Measurements from ENCODE around the gene COL21A1.

COL21A1 gene

GRCh38 chr6:56193846-56194245 lies 53.5 kb downstream of the COL21A1 start:
- Histone ChIP-seq H2BK120ac (ENCODE audit: low read depth, low read length) (no peak overlapping the region), H3K9ac (ENCODE audit: low read length) (no peak overlapping the region), H4K8ac (ENCODE audit: low read depth, low read length) (no peak overlapping the region), H3K36me3 (ENCODE audit: control insufficient read depth, insufficient read depth, low read length) (no peaks in the 10 kb centered on the region), H3K4me2 (ENCODE audit: low read length) (no peak overlapping the region), H3K56ac (ENCODE audit: low read length) (no peak overlapping the region), H3K4me1 (ENCODE audit: control insufficient read depth, low read depth, low read length) (no peaks in the 10 kb centered on the region), H4K5ac (ENCODE audit: low read length) (no peak overlapping the region), H3K79me1 (ENCODE audit: low read length) (no peaks in the 10 kb centered on the region), H3K4me3 (ENCODE audit: low read length) (no peak overlapping the region), H3K27me3 (ENCODE audit: insufficient read depth, low read length, poor library complexity) (no peaks in the 10 kb centered on the region), H2BK5ac (ENCODE audit: low read length) (no peak overlapping the region), H2BK15ac (replicated peaks; ENCODE audit: low read depth) (no peak overlapping the region), H3K79me2 (ENCODE audit: control insufficient read depth, insufficient read depth, low read length) (no peaks in the 10 kb centered on the region), H2AK5ac (ENCODE audit: low read length) (no peak overlapping the region), H3K27ac (ENCODE audit: low read depth, low read length) (no peak overlapping the region), H3K18ac (ENCODE audit: low read length) (no peak overlapping the region), H3K4ac (ENCODE audit: low read depth, low read length) (no peak overlapping the region), H3K23ac (ENCODE audit: low read length) (no peak overlapping the region)
- DNase-seq = no peak
- WGBS (ENCODE audit: extremely low coverage, insufficient coverage, low lambda C conversion rate) = no CpG with 5 or more reads among the region's 5 CpGs

- Histone ChIP-seq H3K27ac (ENCODE audit: low read depth, low read length) (no peak overlapping the region), H3K4me2 (ENCODE audit: low read length) (no peak overlapping the region), H4K5ac (ENCODE audit: low read length) (no peak overlapping the region), H3K56ac (ENCODE audit: low read length) (no peak overlapping the region), H3K18ac (ENCODE audit: low read length) (no peak overlapping the region), H3K23ac (ENCODE audit: low read length) (no peak overlapping the region), H3K4me1 (ENCODE audit: control insufficient read depth, low read depth, low read length) (no peaks in the 10 kb centered on the region), H3K79me1 (ENCODE audit: low read length) (no peaks in the 10 kb centered on the region), H3K79me2 (ENCODE audit: control insufficient read depth, insufficient read depth, low read length) (no peaks in the 10 kb centered on the region), H3K4me3 (ENCODE audit: low read length) (no peak overlapping the region), H3K4ac (ENCODE audit: low read depth, low read length) (no peak overlapping the region), H3K27me3 (ENCODE audit: insufficient read depth, low read length, poor library complexity) (no peaks in the 10 kb centered on the region), H2AK5ac (ENCODE audit: low read length) (no peak overlapping the region), H3K36me3 (ENCODE audit: control insufficient read depth, insufficient read depth, low read length) (no peaks in the 10 kb centered on the region), H2BK5ac (ENCODE audit: low read length) (no peak overlapping the region), H2BK15ac (replicated peaks; ENCODE audit: low read depth) (no peak overlapping the region), H4K8ac (ENCODE audit: low read depth, low read length) (no peak overlapping the region), H3K9ac (ENCODE audit: low read length) (no peak overlapping the region), H2BK120ac (ENCODE audit: low read depth, low read length) (no peak overlapping the region)
- no peak for DNase-seq
- WGBS (ENCODE audit: extremely low coverage, insufficient coverage, low lambda C conversion rate) = no CpG with 5 or more reads among the region's 9 CpGs
Measured at GRCh38 chr6:56188429-56188828, 59.0 kb downstream of the COL21A1 start.

GRCh38 chr6:56187686-56188085 lies 59.7 kb downstream of the COL21A1 start:
- no peak overlapping the region for H3K4me2 ChIP-seq (ENCODE audit: low read length)
- DNase-seq = no peak
- H4K5ac ChIP-seq (ENCODE audit: low read length) = no peak overlapping the region

GRCh38 chr6:56176741-56177140 lies 70.6 kb downstream of the COL21A1 start:
- Histone ChIP-seq H3K79me2 (ENCODE audit: control insufficient read depth, insufficient read depth, low read length) (no peaks in the 10 kb centered on the region), H3K4ac (ENCODE audit: low read depth, low read length) (no peak overlapping the region), H3K9ac (ENCODE audit: low read length) (no peak overlapping the region)

More at GRCh38 chr6:56187686-56188085, 59.7 kb downstream of the COL21A1 start:
- no peak overlapping the region for H4K8ac ChIP-seq (ENCODE audit: low read depth, low read length)
- H3K4me3 ChIP-seq (ENCODE audit: low read length) = no peak overlapping the region
- no peak overlapping the region for H2BK5ac ChIP-seq (ENCODE audit: low read length)
- H3K36me3 ChIP-seq (ENCODE audit: control insufficient read depth, insufficient read depth, low read length) = no peaks in the 10 kb centered on the region
- H3K18ac ChIP-seq (ENCODE audit: low read length) = no peak overlapping the region
- no peak overlapping the region for H2BK15ac ChIP-seq (replicated peaks; ENCODE audit: low read depth)
- no peaks in the 10 kb centered on the region for H3K79me1 ChIP-seq (ENCODE audit: low read length)
- no peak overlapping the region for H3K9ac ChIP-seq (ENCODE audit: low read length)
- no peaks in the 10 kb centered on the region for H3K4me1 ChIP-seq (ENCODE audit: control insufficient read depth, low read depth, low read length)
- H3K79me2 ChIP-seq (ENCODE audit: control insufficient read depth, insufficient read depth, low read length) = no peaks in the 10 kb centered on the region
- no peak overlapping the region for H2AK5ac ChIP-seq (ENCODE audit: low read length)
- H3K27me3 ChIP-seq (ENCODE audit: insufficient read depth, low read length, poor library complexity) = no peaks in the 10 kb centered on the region
- H3K27ac ChIP-seq (ENCODE audit: low read depth, low read length) = no peak overlapping the region
- no peak overlapping the region for H2BK120ac ChIP-seq (ENCODE audit: low read depth, low read length)
- no peak overlapping the region for H3K56ac ChIP-seq (ENCODE audit: low read length)
- H3K23ac ChIP-seq (ENCODE audit: low read length) = no peak overlapping the region
- no peak overlapping the region for H3K4ac ChIP-seq (ENCODE audit: low read depth, low read length)

GRCh38 chr6:56173228-56173627 lies 74.2 kb downstream of the COL21A1 start:
- no peak for DNase-seq
- H2BK120ac ChIP-seq (ENCODE audit: low read depth, low read length) = no peak overlapping the region
- no peak overlapping the region for H3K56ac ChIP-seq (ENCODE audit: low read length)
- no peak overlapping the region for H3K4me2 ChIP-seq (ENCODE audit: low read length)
- H3K36me3 ChIP-seq (ENCODE audit: control insufficient read depth, insufficient read depth, low read length) = no peaks in the 10 kb centered on the region
- no peak overlapping the region for H3K4me3 ChIP-seq (ENCODE audit: low read length)
- H3K27me3 ChIP-seq (ENCODE audit: insufficient read depth, low read length, poor library complexity) = no peaks in the 10 kb centered on the region
- H3K79me2 ChIP-seq (ENCODE audit: control insufficient read depth, insufficient read depth, low read length) = no peaks in the 10 kb centered on the region
- no peak overlapping the region for H3K9ac ChIP-seq (ENCODE audit: low read length)
- no peaks in the 10 kb centered on the region for H3K79me1 ChIP-seq (ENCODE audit: low read length)
- H4K5ac ChIP-seq (ENCODE audit: low read length) = no peak overlapping the region
- H2AK5ac ChIP-seq (ENCODE audit: low read length) = no peak overlapping the region
- no peak overlapping the region for H2BK5ac ChIP-seq (ENCODE audit: low read length)
- no peak overlapping the region for H3K23ac ChIP-seq (ENCODE audit: low read length)
- no peak overlapping the region for H3K18ac ChIP-seq (ENCODE audit: low read length)
- no peaks in the 10 kb centered on the region for H3K4me1 ChIP-seq (ENCODE audit: control insufficient read depth, low read depth, low read length)
- H3K27ac ChIP-seq (ENCODE audit: low read depth, low read length) = no peak overlapping the region
- H3K4ac ChIP-seq (ENCODE audit: low read depth, low read length) = no peak overlapping the region
- no peak overlapping the region for H2BK15ac ChIP-seq (replicated peaks; ENCODE audit: low read depth)
- H4K8ac ChIP-seq (ENCODE audit: low read depth, low read length) = no peak overlapping the region
- WGBS (ENCODE audit: extremely low coverage, insufficient coverage, low lambda C conversion rate) = no CpG with 5 or more reads among the region's 1 CpG

More at GRCh38 chr6:56176741-56177140, 70.6 kb downstream of the COL21A1 start:
- Histone ChIP-seq H2BK120ac (ENCODE audit: low read depth, low read length) (no peak overlapping the region), H2BK5ac (ENCODE audit: low read length) (no peak overlapping the region), H2AK5ac (ENCODE audit: low read length) (no peak overlapping the region), H3K23ac (ENCODE audit: low read length) (no peak overlapping the region), H3K27me3 (ENCODE audit: insufficient read depth, low read length, poor library complexity) (no peaks in the 10 kb centered on the region), H3K56ac (ENCODE audit: low read length) (no peak overlapping the region), H3K4me3 (ENCODE audit: low read length) (no peak overlapping the region), H3K27ac (ENCODE audit: low read depth, low read length) (no peak overlapping the region), H3K4me2 (ENCODE audit: low read length) (no peak overlapping the region), H4K8ac (ENCODE audit: low read depth, low read length) (no peak overlapping the region), H2BK15ac (replicated peaks; ENCODE audit: low read depth) (no peak overlapping the region), H3K79me1 (ENCODE audit: low read length) (no peaks in the 10 kb centered on the region), H4K5ac (ENCODE audit: low read length) (no peak overlapping the region), H3K36me3 (ENCODE audit: control insufficient read depth, insufficient read depth, low read length) (no peaks in the 10 kb centered on the region), H3K4me1 (ENCODE audit: control insufficient read depth, low read depth, low read length) (no peaks in the 10 kb centered on the region), H3K18ac (ENCODE audit: low read length) (no peak overlapping the region)
- DNase-seq = no peak

- H4K5ac ChIP-seq (ENCODE audit: low read length) = no peak overlapping the region
- DNase-seq = peak; percentile 11
- no peaks in the 10 kb centered on the region for H3K4me1 ChIP-seq (ENCODE audit: control insufficient read depth, low read depth, low read length)
- no peak overlapping the region for H2AK5ac ChIP-seq (ENCODE audit: low read length)
- H3K56ac ChIP-seq (ENCODE audit: low read length) = no peak overlapping the region
- H3K4me2 ChIP-seq (ENCODE audit: low read length) = no peak overlapping the region
- H4K8ac ChIP-seq (ENCODE audit: low read depth, low read length) = no peak overlapping the region
- H3K27ac ChIP-seq (ENCODE audit: low read depth, low read length) = no peak overlapping the region
- no peak overlapping the region for H3K9ac ChIP-seq (ENCODE audit: low read length)
- H3K4me3 ChIP-seq (ENCODE audit: low read length) = no peak overlapping the region
- H3K36me3 ChIP-seq (ENCODE audit: control insufficient read depth, insufficient read depth, low read length) = no peaks in the 10 kb centered on the region
- no peak overlapping the region for H3K18ac ChIP-seq (ENCODE audit: low read length)
- H3K79me2 ChIP-seq (ENCODE audit: control insufficient read depth, insufficient read depth, low read length) = no peaks in the 10 kb centered on the region
- no peak overlapping the region for H3K23ac ChIP-seq (ENCODE audit: low read length)
- no peak overlapping the region for H3K4ac ChIP-seq (ENCODE audit: low read depth, low read length)
- no peaks in the 10 kb centered on the region for H3K79me1 ChIP-seq (ENCODE audit: low read length)
- H2BK5ac ChIP-seq (ENCODE audit: low read length) = no peak overlapping the region
- no peaks in the 10 kb centered on the region for H3K27me3 ChIP-seq (ENCODE audit: insufficient read depth, low read length, poor library complexity)
- WGBS (ENCODE audit: extremely low coverage, insufficient coverage, low lambda C conversion rate) = no CpG with 5 or more reads among the region's 2 CpGs
- no peak overlapping the region for H2BK120ac ChIP-seq (ENCODE audit: low read depth, low read length)
- no peak overlapping the region for H2BK15ac ChIP-seq (replicated peaks; ENCODE audit: low read depth)
Measured at GRCh38 chr6:56172144-56172543, 75.2 kb downstream of the COL21A1 start.
